Measurements from ENCODE around the gene PAPLN.

PAPLN gene

DNA sequence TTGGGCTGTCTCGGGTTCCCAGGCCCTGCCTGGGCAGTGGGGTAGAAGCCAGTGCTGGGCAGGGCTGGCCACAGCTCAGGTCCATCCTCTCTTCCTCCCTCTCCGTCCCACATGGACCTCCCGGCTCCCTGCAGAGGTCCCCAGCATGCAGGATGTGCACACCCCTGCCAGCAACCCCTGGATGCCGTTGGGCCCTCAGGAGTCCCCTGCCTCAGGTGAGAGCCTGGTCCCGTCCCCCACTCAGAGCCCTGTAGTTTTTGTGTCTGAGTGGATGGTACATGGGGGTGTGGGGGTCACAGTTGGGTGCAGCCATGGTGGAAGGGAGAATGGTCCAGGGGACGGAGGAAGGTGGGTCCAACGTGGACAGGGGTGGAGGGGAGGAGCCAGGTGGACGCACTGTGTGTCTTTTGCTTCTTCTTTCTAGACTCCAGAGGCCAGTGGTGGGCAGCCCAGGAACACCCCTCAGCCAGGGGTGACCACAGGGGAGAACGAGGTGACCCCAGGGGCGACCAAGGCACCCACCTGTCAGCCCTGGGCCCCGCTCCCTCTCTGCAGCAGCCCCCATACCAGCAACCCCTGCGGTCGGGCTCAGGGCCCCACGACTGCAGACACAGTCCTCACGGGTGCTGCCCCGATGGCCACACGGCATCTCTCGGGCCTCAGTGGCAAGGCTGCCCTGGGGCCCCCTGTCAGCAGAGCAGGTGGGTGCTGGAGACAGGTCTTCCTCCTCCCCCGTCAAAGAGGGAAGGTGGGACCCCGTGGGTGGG lies 21.7 kb downstream of the PAPLN start:
- no peak for DNase-seq (ENCODE audit: low read depth in 2 of 2, low spot score in 1 of 2)

DNA sequence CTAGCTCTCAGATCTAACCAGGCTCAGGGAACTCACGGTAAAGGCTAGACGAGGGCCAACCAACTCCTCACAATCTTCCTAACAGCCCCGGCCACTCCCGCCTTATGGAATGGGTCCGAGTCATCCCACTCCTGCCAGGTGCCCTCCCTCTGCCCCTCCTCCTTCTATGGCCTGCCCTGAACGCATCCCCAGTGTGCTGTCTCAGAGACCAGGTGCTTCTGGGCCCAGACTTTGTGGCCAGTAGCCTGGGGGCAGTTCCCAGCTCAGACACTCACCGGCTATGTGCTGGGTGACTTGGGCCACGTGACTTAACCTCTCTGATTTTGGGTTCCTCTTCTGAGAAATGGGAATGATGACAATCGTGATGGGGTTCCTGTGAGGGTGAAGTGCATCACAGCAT lies 22.5 kb downstream of the PAPLN start:
- no peak for DNase-seq (ENCODE audit: low read depth in 2 of 2, low spot score in 1 of 2)

DNA sequence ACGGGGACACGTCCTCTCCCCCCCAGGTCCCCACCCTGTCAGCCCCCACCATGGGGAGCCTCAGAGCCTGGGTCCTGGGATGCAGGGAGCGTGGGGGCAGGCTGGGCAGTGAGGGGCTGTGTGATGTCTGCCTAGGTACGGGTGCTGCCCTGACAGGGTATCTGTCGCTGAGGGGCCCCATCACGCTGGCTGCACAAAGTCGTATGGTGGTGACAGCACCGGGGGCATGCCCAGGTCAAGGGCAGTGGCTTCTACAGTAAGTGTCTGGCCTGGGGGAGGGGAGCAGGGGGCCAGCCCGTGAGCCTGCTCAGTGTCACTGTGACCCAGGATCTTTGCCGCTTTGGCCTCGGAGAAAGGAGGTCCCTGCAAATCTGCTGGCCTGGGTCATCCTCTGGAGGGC lies 23.3 kb downstream of the PAPLN start:
- DNase-seq (ENCODE audit: low read depth in 2 of 2, low spot score in 1 of 2): no peak

DNA sequence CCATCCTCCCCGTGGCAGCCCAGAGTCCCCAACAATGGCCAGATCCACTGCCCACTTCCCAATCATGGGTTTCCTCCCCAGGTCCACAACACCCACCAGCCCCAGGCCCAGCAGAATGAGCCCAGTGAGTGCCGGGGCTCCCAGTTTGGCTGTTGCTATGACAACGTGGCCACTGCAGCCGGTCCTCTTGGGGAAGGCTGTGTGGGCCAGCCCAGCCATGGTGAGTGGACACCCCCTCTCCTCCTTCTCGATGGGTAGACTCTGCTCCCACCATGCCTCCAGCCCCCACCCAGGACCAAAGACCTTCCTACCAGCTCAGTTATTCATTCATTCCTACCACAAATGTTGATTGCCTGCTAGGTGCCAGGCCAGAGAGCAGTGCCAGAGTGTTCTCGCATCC lies 23.8 kb downstream of the PAPLN start:
- DNase-seq (ENCODE audit: low read depth in 2 of 2, low spot score in 1 of 2): no peak

DNA sequence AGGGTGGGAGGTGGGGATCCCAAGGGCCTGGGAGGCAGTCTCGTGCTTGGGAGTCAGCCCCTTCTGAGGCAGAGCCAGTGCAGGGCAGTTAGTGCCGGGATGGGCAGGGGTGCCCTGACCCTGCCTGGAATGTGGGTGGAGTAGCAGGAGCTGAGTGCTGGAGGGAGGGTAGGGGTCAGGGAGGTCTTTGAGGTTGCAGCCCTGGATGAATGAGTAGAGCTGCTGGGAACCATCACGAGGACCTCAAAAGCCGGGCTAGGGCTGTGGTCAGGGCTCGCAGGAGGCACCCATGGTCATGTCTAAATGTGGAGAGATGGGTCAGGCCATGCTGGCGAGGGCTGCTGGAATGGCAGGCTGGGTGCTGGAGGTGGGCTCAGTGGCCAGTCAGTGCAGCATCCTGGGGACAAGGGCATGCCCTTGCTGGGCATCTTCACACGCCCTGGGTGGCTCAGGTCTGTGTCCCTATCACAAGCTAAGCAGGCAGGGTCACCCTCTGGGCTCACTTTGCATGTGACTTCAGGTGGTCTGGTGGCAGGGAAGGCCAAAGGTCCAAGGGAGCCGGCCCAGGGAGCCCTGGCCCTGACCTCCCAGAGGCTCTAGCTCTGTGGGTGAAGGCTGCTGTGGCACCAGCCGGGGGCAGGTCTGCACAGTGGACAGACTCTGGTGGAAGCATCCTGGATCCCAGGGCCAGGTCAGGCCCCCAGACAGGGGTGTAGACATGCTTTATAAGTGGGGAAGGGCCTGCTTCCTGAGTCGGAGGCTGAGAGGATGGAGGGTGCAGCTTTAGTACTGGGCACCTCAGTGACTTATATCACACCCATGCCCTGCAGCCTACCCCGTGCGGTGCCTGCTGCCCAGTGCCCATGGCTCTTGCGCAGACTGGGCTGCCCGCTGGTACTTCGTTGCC lies 24.5 kb downstream of the PAPLN start:
- DNase-seq (ENCODE audit: low read depth in 2 of 2, low spot score in 1 of 2): no peak

DNA sequence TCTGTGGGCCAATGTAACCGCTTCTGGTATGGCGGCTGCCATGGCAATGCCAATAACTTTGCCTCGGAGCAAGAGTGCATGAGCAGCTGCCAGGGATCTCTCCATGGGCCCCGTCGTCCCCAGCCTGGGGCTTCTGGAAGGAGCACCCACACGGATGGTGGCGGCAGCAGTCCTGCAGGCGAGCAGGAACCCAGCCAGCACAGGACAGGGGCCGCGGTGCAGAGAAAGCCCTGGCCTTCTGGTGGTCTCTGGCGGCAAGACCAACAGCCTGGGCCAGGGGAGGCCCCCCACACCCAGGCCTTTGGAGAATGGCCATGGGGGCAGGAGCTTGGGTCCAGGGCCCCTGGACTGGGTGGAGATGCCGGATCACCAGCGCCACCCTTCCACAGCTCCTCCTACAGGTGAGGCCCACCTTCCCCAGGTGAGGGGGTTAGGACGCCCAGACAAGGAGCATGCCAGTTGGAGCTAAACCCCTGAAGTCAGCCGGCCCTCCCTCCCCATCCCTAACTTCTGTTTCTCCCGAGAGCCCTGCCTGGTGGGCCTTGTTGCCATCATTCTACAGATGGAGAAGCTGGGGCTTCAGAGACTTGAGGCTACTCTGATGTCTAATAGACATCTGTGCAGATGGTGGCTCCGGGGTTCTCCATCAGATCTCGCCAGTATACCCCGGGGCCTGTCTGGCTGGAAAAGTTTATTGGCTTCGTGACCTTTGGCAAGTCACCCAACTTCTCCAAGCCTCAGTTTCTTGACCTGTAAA lies 25.3 kb downstream of the PAPLN start:
- DNase-seq (ENCODE audit: low read depth in 2 of 2, low spot score in 1 of 2): no peak

DNA sequence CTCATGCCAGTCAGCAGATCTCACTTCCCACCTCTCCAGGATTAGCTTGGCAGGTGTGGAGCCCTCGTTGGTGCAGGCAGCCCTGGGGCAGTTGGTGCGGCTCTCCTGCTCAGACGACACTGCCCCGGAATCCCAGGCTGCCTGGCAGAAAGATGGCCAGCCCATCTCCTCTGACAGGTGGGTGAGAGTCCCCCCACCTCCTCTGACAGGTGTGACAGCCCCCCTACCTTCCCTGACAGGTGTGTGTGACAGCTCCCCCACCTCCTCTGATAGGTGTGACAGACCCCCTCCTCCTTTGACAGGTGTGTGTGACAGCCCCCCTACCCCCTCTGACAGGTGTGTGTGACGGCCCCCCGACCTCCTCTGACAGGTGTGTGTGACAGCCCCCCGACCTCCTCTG lies 26.3 kb downstream of the PAPLN start:
- DNase-seq (ENCODE audit: low read depth in 2 of 2, low spot score in 1 of 2): no peak

DNA sequence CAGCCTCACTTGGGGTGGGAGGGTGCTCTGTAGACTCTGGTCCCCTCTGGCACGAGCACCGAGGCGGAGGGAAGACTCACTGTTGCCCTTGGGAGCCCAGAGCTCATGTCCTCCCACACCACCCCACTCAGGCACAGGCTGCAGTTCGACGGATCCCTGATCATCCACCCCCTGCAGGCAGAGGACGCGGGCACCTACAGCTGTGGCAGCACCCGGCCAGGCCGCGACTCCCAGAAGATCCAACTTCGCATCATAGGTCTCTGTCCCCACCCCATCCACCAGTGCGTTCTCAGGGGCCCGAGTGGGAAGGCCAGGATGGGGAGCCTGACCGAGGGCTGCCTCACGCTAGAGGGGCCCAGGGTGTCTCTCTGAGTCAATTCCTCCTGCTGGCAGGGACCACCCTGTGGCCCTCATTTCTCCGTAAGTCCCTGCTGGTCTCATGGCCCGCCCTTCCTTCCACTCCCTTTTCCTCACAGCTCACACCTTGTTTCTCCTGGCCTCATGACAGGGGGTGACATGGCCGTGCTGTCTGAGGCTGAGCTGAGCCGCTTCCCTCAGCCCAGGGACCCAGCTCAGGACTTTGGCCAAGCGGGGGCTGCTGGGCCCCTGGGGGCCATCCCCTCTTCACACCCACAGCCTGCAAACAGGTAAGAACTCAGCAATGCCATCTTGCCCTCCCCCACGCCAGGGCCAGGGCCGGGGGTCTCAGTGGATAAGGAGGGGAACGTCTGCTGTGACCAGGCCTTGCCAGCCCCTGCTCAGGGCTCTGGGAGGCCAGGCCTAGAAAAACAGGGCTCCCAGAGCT lies 27.0 kb downstream of the PAPLN start:
- no peak for DNase-seq (ENCODE audit: low read depth in 2 of 2, low spot score in 1 of 2)

DNA sequence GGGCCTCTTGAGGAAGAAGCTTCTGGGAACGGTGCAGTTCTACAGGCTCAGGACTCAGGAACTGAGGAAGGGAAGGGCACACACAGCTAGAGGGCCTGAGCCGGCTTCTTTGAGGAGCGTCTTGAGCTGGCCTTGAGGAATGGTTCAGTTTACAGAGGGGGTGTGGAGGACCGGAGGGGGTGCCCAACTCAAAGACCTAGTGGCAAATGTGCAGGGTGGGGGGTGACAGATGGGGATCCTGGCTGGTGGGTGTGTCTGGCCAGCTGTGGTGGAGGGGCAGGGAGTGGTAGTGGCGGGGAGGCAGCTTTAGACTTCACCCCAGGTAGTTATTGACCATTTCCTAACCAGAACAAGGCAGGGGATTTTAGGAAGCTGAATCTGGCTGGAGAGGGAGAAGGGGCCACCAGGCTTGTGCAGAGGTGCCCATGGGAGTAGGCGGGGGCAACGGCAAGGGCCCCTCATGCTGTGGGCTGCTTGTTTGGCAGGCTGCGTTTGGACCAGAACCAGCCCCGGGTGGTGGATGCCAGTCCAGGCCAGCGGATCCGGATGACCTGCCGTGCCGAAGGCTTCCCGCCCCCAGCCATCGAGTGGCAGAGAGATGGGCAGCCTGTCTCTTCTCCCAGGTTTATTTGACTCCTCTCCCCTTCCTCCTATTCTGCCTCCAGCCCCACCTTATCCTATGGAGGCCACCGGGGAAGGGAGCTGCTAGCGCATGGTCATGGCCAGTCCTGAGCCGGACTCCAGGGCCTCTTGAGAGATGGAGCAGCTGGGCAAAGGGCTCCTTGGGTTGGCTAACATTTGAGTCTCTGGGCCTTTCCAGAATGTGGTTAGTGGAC lies 27.8 kb downstream of the PAPLN start:
- no peak for DNase-seq (ENCODE audit: low read depth in 2 of 2, low spot score in 1 of 2)

DNA sequence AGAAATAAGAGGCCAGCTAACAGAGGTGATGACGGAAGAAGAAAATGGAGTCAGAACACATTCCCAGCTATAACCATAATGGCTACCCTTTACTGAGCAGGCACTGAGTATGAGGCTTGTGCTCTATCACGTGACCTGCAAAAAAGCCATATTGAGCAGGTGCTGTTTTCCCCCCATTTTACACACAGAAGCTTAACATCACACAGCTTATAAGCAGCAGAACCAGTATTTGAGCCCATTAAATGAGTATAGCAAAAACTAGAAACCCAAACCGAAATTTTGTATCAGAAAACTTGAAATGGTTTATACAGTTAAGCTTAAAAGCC lies 28.4 kb downstream of the PAPLN start:
- DNase-seq (ENCODE audit: low read depth in 2 of 2, low spot score in 1 of 2): no peak

DNA sequence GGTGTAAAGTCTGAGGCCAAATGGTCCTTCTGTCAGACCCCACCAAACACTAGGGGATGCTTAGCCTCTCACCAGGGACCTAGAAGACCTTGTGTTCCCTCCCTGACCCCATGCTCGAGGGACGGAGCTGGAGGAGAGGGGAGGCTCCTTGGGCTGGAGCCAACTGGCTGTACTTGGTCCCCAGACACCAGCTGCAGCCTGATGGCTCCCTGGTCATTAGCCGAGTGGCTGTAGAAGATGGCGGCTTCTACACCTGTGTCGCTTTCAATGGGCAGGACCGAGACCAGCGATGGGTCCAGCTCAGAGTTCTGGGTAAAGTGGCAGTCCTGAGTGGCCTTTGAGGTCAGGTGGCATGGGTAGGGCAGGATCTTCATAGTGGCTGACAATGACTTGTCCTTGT lies 29.0 kb downstream of the PAPLN start:
- DNase-seq (ENCODE audit: low read depth in 2 of 2, low spot score in 1 of 2): no peak

DNA sequence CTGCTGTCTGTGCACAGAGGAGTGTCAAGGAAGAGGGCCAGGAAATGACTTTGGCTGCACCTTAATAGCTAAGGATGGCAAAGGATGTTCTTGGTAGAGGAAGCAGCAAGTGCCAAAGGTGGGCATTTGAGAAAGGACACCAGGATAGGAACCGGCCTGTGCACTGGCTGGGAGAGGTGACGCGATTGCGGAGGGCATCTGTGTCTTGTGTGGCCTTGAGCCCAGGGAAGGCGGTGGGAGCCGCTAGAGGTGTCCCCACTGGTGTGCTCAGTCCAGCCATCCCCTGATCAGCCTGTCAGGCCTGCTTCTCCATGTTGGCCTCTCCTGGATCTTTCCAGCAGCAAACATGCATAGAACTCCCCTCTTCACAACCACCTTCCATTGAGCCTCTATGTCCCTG lies 30.2 kb downstream of the PAPLN start:
- no peak for DNase-seq (ENCODE audit: low read depth in 2 of 2, low spot score in 1 of 2)

DNA sequence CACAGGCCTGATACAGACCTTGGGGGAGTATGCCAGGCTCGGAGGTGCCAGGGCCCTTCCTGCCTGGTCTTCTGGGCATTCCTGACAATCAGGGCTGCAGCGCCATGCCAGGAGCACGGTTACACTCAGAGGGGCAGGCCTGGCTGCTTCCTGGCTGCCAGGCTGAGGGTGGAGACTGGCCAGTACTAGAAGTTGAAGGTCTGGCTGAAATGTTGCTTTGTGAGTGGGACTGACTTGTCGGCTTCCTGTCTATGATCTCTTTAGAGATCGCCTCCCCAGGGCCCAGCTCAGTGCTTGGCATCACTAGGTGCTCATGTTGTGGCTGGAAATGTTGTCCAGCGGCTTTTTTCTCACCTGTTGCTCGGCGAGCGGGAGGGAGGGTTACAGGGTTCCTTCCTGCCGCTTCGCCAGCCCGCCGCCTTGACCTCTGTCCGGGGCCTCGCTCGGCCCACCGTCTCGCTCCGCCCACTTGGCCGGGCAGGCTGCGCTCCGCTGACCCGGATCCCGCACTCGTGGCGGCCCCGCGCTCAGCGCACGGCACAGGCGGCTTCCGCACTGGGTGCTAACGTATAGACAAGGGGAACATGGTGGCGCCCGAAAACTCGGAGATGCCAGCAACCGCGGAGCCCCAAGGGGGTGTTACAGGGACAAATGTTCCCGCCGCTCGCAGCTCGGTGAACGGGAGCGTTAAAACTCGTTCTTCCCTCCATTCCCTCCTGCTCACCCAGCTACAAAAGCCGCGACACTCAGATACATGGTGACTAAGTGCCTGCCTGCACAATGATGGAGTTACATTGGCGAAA lies 32.6 kb downstream of the PAPLN start:
- DNase-seq (ENCODE audit: low read depth in 2 of 2, low spot score in 1 of 2): no peak

DNA sequence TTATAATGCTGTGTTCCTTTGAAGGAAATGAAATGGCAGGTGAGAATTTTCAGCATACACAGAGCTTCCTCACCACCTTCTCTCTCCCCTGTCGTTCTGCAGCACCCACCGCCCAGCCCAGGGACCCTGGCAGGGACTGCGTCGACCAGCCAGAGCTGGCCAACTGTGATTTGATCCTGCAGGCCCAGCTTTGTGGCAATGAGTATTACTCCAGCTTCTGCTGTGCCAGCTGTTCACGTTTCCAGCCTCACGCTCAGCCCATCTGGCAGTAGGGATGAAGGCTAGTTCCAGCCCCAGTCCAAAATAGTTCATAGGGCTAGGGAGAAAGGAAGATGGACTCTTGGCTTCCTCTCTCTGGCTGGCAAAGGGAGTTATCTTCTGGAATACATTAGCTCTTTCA lies 35.1 kb downstream of the PAPLN start:
- no peak for DNase-seq (ENCODE audit: low read depth in 2 of 2, low spot score in 1 of 2)

DNA sequence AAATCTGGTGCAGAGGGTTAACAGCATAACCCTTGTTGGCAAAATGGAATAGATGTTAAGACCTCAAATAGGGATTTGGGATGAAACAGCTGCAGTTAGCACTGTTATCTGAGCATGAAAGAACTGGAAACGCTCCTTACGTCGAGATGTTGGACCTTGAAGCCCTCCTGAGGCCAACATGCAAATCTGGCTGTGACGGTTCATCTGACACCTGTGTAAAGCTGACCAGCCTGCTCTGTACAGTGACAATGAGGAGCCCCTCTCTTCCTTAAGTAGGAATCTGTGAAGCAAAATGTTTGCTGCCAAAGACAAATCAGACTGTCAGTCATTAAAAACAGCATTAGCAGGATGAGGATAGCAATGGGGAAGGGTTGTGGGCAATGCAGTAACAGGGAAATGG lies 36.5 kb downstream of the PAPLN start:
- no peak for DNase-seq (ENCODE audit: low read depth in 2 of 2, low spot score in 1 of 2)

DNA sequence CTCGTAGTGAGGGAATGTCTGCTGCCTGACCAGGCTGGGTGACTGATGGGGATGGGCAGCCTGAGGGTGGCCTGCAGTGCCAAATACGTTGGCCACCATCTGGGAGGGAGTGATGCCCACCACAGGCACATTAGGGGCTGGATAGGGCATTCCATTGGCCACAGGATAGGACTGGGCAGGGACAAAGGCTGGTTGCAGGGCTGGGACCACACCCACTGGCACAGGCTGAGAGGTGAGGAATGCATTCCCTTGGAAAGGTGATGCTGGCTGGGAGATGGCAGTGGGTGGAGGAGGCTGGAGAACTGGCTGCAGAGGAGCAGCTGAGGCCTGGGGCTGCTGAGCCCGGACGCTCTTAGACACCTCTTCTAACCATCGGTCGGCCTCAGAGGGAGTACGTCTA lies 39.5 kb downstream of the PAPLN start:
- DNase-seq (ENCODE audit: low read depth in 2 of 2, low spot score in 1 of 2): no peak

DNA sequence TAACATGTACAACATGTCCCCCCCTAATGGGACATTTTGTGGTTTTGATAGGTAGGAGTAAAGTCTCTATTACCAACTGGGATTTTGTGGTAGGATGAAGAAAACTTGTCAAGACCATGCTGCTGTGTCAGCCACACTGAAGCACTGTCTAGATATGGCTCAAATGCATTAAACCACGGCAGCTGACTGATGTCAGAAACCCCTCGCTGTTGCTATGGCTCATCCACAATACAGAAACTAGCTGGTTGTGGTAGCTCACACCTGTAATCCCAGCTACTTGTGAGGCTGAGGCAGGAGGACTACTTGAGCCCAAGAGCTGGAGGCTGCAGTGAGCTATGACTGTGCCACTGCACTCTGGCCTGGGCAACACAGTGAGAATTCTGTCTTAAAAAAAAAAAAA lies 40.1 kb downstream of the PAPLN start:
- DNase-seq (ENCODE audit: low read depth in 2 of 2, low spot score in 1 of 2): no peak

DNA sequence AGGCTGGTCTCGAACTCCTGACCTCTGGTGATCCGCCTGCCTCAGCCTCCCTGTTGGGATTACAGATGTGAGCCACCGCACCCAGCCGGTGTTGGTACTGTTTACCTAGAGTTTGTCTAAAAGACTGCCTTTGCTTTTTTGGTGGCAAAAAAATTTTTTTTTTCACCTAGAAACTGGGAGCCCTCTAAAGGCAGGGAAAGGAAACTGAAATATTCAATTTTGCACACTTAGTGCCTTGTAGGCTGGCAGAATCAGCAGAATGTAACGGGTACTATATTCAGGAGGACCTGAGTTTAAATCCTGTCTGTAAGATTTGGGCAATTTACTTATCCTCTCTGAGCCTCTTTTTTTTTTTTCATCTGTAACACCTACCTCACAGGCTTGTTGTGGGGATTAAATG lies 43.6 kb downstream of the PAPLN start:
- no peak for DNase-seq (ENCODE audit: low read depth in 2 of 2, low spot score in 1 of 2)

DNA sequence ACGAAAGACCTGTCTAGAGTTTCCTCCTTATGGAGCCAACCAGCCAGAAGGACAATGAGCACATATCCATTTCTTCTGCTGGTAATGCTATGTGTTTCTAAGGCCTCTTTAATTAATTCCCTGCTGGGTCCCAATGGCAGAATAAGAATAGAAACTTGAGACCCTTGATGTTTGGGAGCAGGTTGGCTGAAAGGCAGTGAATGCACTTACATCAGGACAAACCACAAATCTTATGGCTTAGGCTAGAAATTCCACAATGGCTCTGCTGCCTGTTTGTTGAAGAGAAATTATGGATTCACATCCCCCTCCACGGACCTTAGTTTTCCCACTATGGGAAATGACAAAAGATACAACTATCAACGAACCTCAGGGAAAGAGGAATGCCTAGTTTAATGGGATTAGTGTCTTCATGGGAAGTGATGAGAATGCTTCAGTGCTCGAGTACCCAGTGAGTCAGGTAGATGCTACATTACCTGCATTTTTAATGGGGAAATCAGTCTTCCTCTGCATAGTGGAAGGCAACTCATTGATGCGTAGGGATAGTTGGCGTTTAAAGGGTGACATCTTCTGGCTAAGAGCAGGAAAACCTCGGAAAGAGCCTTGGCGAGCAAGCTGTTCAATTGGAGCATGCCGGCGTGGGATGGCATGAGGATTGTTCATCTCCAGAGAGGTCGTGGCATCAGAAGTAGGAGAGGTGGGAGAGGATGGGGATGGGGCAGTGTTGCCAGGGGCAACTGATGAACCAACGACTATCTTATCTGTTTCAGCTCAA lies 46.5 kb downstream of the PAPLN start:
- DNase-seq (ENCODE audit: low read depth in 2 of 2, low spot score in 1 of 2): no peak
